ENCODE results near the gene MRPS22.
"Not testable (repeated sequence)": the region's sequence is repeated elsewhere in the genome, so short reads cannot be mapped to it uniquely, and the experiment has no call there.

The MRPS22 gene

GRCh38 chr3:139340784-139341183, 3.0 kb upstream of the MRPS22 start:
- no peak for DNase-seq

DNA sequence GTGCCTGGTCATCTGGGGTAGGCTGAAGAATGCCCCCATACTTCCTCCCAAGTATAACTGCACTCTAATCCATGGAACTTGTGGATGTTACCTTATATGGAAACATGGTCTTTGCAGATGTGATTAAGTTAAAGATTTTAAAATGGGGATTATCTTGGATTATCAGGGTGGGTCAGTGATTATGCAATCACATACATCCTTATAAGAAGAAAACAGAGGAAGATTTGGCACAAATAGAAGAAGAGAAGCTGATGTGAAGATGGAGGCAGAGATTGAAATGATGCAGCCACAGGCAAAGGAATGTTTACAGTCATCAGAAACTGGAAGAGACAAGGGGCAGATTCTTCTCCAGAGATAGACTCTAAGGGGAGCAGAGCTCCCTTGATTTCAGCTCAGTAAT, 1.8 kb upstream of the MRPS22 start:
- DNase-seq = no peak

GRCh38 chr3:139346771-139347170, 3.0 kb downstream of the MRPS22 start:
- DNase-seq = no peak

- no peak for DNase-seq
Measured at GRCh38 chr3:139353920-139354556, 10.2 kb downstream of the MRPS22 start.

DNA sequence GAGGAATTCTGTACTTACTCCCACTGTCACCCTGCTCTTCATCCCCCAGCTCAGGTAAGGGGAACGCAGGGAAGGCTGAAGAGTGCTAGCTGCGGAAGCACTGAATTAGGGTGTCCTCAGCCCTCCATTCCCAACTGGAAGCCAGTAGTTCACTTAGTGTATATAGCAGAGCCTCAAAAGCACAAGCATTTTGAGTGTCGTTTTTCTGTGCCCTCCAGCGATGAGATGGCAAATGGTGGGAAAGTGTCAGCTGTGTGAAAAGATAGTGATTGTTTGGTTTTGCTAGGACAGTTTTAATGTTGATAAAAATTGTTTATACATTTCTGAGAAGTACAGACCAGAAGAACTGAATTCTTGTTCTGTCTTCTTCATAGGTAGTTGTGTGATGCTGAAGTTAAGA, 10.8 kb downstream of the MRPS22 start:
- DNase-seq = no peak

- DNase-seq = no peak
Measured at GRCh38 chr3:139355476-139355875, 11.7 kb downstream of the MRPS22 start.

- DNase-seq = no peak
Measured at GRCh38 chr3:139355891-139356290, 12.1 kb downstream of the MRPS22 start.

DNA sequence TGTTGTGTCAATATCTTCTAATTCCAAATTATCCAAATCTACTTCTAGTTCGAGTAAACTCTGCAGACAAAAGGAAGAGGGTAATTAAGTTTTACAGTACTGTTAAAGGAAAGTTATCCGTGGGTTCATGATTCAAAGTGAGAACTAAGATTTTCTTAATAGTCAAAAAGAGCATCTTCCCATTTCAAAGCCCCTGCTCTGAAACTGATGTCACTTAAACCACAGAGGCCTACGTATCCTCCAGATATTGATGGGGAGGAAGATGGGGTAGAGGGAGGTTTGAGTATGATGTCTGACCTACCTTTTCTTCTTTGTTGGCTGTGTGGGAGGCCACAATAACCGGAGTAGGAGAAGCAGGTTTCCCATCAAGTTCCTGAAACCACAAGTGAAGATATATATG, 14.1 kb downstream of the MRPS22 start:
- DNase-seq = peak; percentile 21

DNA sequence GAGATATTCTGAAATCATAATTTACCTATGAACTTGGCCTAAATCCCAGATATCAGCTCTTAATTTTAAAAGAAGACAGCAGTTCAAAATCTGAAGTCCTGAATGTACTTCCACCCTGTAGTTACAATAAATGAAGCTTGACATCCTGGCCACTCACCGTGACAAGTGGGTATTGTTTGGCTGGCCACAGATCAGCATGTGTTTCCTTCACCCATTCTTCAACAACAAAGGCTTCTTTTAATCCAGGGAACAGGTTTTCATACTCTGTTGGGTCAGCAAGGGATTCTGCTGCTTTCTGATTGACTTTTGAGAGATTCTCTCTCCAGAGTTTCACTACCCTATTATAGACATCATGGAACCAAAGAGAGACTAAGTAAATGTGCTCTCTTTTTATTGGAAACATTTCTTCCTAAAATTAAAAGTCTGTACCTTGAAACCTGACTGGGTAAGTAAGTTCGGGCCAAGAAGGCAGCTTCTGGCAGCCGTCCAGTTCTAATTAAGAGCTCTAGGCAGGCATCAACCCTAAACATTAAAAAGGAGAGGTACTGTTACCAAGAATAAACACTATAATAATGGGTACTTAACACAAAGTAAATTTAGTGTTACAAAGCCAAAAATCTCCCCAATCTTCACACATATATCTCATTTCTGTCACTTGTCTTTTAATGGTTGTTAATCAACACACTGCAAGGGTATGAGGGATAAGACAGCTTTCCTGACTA, 15.2 kb downstream of the MRPS22 start:
- no peak for DNase-seq

DNA sequence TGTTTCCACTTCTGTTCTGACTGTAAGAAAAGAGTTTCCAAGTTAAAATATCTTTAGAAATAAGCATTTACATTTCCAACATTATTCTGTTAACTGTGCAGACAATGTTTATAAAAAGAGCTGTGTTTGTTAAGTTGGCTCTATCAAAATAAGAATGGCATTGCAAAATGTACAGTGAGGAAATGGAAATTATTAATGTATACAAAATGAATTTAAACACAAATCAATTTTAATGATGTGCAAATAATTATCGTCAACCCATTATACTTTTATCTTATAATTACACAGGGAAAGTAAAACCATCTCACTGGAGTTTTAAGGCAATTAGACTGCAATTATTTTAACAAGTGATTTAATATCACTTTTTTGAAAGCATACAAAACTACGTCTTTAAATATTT, 17.5 kb downstream of the MRPS22 start:
- no peak for DNase-seq

DNA sequence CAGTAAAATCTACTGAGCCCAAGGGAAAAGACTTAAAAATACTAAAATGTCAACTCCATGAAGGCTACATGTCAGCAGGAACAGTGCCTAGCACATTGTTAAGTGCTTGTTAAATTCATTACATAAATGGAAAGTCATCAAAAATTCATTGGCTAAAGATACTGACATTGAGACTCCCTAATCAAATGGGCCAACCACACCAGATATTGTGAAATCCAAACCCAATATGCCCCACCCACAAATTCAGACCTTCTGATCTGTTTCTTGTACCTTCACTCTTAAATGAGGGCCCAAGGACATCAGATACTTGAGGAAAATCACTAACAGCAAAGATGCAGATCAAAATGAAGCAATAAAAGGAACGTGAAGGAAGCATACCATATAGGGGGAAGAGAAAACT, 20.7 kb downstream of the MRPS22 start:
- no peak for DNase-seq

- no peak for DNase-seq
Measured at GRCh38 chr3:139374099-139374498, 30.3 kb downstream of the MRPS22 start.

DNA sequence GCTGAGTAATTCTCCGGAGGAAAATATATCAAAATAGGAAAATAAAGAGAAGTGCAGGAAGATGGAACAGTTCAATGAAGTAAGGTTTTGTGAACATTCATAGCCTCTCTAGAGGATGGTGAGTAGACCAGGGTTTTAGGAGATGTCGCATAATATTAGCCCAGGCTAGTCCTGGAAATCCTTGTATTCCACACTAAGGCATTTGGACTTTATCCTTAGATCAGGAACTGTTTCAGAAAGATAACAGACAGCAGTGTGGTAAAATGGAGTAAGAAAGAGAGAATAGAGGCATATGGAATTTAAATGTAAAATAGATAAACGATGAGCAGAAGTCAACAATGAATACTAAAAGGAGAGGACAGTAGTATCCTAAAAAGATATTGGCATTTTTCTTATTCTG, 33.6 kb downstream of the MRPS22 start:
- DNase-seq = no peak

GRCh38 chr3:139378587-139379241, 34.9 kb downstream of the MRPS22 start:
- DNase-seq = no peak

- DNase-seq = no peak
Measured at GRCh38 chr3:139380575-139380974, 36.8 kb downstream of the MRPS22 start.

- not testable (repeated sequence) for DNase-seq
Measured at GRCh38 chr3:139382291-139382690, 38.5 kb downstream of the MRPS22 start.

- no peak for DNase-seq
Measured at GRCh38 chr3:139388077-139388476, 44.3 kb downstream of the MRPS22 start.

DNA sequence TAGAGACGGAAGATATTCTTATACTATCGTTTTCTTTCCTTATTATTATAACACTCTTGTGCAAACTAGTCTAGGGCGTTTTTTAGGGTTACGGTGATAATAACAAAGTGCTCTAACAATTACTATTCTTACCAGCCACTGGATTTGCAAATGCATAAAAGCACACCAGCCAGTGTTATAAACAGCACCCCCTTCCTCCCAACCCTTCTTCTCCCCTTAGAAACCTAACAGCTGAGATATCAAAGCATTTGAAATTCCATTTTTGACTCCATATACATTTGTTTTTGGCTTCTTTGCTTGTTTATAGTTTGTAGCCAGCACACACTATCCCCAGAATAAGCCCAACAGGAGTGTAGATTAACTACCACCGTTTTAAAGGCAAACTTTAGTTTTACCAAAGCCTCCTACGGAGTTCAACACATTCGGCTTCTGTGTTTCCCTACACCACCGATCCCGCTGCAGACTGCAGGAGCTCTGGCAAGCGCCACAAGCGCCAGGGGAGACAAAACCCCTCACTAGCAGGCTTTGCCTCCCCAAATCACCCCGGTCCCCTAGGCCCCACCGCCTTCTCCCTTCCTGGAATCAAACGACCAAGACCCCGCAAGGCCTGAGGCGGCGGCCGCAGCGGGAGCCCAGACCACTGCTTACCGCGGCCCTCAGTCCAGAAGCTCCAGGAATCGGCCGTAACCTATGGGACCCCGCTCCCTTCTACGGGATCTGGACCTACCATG, 45.2 kb downstream of the MRPS22 start:
- peak; percentile 41 for DNase-seq

- peak; percentile 98 for DNase-seq
Measured at GRCh38 chr3:139389552-139390368, 45.9 kb downstream of the MRPS22 start, which contains the start of gene COPB2. TSS of gene COPB2 (minus strand) at chr3:139389647. CDS start at chr3:139389550, 97 bp downstream.

- DNase-seq = no peak
Measured at GRCh38 chr3:139394116-139394515, 50.3 kb downstream of the MRPS22 start.

- DNase-seq = no peak
Measured at GRCh38 chr3:139396707-139397106, 52.9 kb downstream of the MRPS22 start.

- DNase-seq = not testable (repeated sequence)
Measured at GRCh38 chr3:139401155-139401554, 57.3 kb downstream of the MRPS22 start.
